Calu3 (cell line): ENCODE data around the gene DOHH. TPM values are rescaled to one million over a fixed set of nuclear protein-coding genes. Genes with fewer than 3 reads are reported as not detected.

Experiments used
- BruUV-seq: library from RNA; stranded (reverse); fragments of 400-500 nt; replicated peaks from 2 replicates; lab custom pipeline; 2021; lab: Mats Ljungman, UMichigan
- CTCF ChIA-PET: fragments of 300-600 bp; sonication (Branson Sonifier 250); formaldehyde crosslinking; loops from one replicate; lab custom pipeline; 2022; ENCODE audit warnings: antibody characterized with exemption; lab: Charles Lee
- DNase-seq: peaks from one replicate; pipeline ENCODE4 v3.0.0; 2022
- H3K27ac Mint-ChIP-seq: one replicate; pipeline ENCODE4 v1.8.0; 2022; ENCODE audit warnings: mixed read lengths; ENCODE audit not compliant: unreplicated experiment
- H3K27me3 Mint-ChIP-seq: one replicate; pipeline ENCODE4 v1.8.0; 2022; ENCODE audit warnings: mixed read lengths; ENCODE audit not compliant: unreplicated experiment
- H3K36me3 Mint-ChIP-seq: one replicate; pipeline ENCODE4 v1.8.0; 2022; ENCODE audit warnings: mild to moderate bottlenecking, moderate library complexity, mixed read lengths; ENCODE audit not compliant: insufficient read depth, unreplicated experiment
- H3K4me1 Mint-ChIP-seq: one replicate; pipeline ENCODE4 v1.8.0; 2022; ENCODE audit warnings: mild to moderate bottlenecking, low read depth, mixed read lengths; ENCODE audit not compliant: unreplicated experiment
- H3K4me3 Mint-ChIP-seq: one replicate; pipeline ENCODE4 v1.8.0; 2022; ENCODE audit warnings: mild to moderate bottlenecking, low read depth, moderate library complexity, mixed read lengths; ENCODE audit not compliant: unreplicated experiment
- H3K9me3 Mint-ChIP-seq: one replicate; pipeline ENCODE4 v1.8.0; 2022; ENCODE audit warnings: low read depth, mixed read lengths; ENCODE audit not compliant: unreplicated experiment
- CTCF ChIP-seq: fragments of 200-600 bp; IDR thresholded peaks from one replicate; pipeline ENCODE4 v1.8.0; 2022; ENCODE audit warnings: antibody characterized with exemption; ENCODE audit not compliant: unreplicated experiment
- intact Hi-C: fragments of 100-400 bp; cut with micrococcal nuclease; formaldehyde crosslinking; loops from one replicate; pipeline ENCODE4 v1.10.0; 2022; ENCODE audit not compliant: unreplicated experiment
- total RNA-seq: library from RNA; stranded (reverse); gene quantifications from 2 replicates; pipeline ENCODE4 v1.2.3, GENCODE V29; 2022

Gene DOHH
- total RNA-seq, 1 experiment from 2014 or later, result 11.6 TPM

- Mint-ChIP-seq H3K4me3 (no peak overlapping the region), H3K27ac (no peak overlapping the region), H3K4me1 (no peaks in the 10 kb centered on the region), H3K9me3 (no peaks in the 10 kb centered on the region), H3K36me3 (peaks cover 59% of the 10 kb centered on the region), H3K27me3 (no peaks in the 10 kb centered on the region)
- intact Hi-C loops, result no loop called here
- DNase-seq, result no peak
- no TSS peak for BruUV-seq
- CTCF ChIA-PET, result interaction anchor here (0.6 kb wide), 1 partner anchor 157 kb away, joined by 3 read pairs; no protein-coding TSS in a partner anchor
- no peak for TF ChIP-seq CTCF
These were observed 33.2 kb upstream of the DOHH start for GRCh38 chr19:3533563-3534216.

- no peaks in the 10 kb centered on the region for H3K27me3 Mint-ChIP-seq
- intact Hi-C loops, result no loop called here
- CTCF ChIA-PET, result interaction anchor here (0.6 kb wide), 1 partner anchor 157 kb away, joined by 3 read pairs; no protein-coding TSS in a partner anchor
- no TSS peak for BruUV-seq
- no peaks in the 10 kb centered on the region for H3K4me1 Mint-ChIP-seq
- TF ChIP-seq CTCF, result no peak
- no peaks in the 10 kb centered on the region for H3K9me3 Mint-ChIP-seq
- H3K4me3 Mint-ChIP-seq, result no peak overlapping the region
- peaks cover 53% of the 10 kb centered on the region for H3K36me3 Mint-ChIP-seq
- DNase-seq, result no peak
- no peak overlapping the region for H3K27ac Mint-ChIP-seq
These were observed 32.6 kb upstream of the DOHH start for GRCh38 chr19:3533033-3533432.

GRCh38 chr19:3532154-3532786, 31.8 kb upstream of the DOHH start:
- Mint-ChIP-seq H3K9me3 (no peaks in the 10 kb centered on the region), H3K36me3 (peaks cover 45% of the 10 kb centered on the region), H3K4me3 (no peak overlapping the region), H3K27ac (no peak overlapping the region), H3K27me3 (no peaks in the 10 kb centered on the region), H3K4me1 (no peaks in the 10 kb centered on the region)
- no TSS peak for BruUV-seq
- CTCF ChIA-PET, result no interaction called here
- DNase-seq, result no peak
- intact Hi-C loops, result no loop called here
- no peak for TF ChIP-seq CTCF

GRCh38 chr19:3531716-3532115, 31.2 kb upstream of the DOHH start:
- no peaks in the 10 kb centered on the region for H3K27me3 Mint-ChIP-seq
- intact Hi-C loops, result no loop called here
- no peak for DNase-seq
- peaks cover 42% of the 10 kb centered on the region for H3K36me3 Mint-ChIP-seq
- no peak for TF ChIP-seq CTCF
- CTCF ChIA-PET, result no interaction called here
- BruUV-seq, result no TSS peak
- no peak overlapping the region for H3K4me3 Mint-ChIP-seq
- no peaks in the 10 kb centered on the region for H3K4me1 Mint-ChIP-seq
- no peaks in the 10 kb centered on the region for H3K9me3 Mint-ChIP-seq
- no peak overlapping the region for H3K27ac Mint-ChIP-seq
